SK-N-SH treated with all-trans-retinoic acid at 6 μM for 48 hours (cell line): ENCODE measurements around the gene FAM50A.

ENCODE experiments used
- CSDC2 ChIP-seq: fragments of 250-450 bp; sonication (Bioruptor Pico); IDR thresholded peaks from 2 replicates; pipeline ENCODE4 v1.5.0; 2020; ENCODE audit warnings: mild to moderate bottlenecking, moderate library complexity
- ZFP30 ChIP-seq: fragments of 450-650 bp; formaldehyde crosslinking; IDR thresholded peaks from 2 replicates; pipeline ENCODE4 v1.5.0; 2022; ENCODE audit warnings: mild to moderate bottlenecking, moderate library complexity
- ZNF565 ChIP-seq: fragments of 450-650 bp; formaldehyde crosslinking; conservative IDR thresholded peaks from 2 replicates; pipeline ENCODE4 v1.5.0; 2020; ENCODE audit warnings: low read depth, mild to moderate bottlenecking, moderate library complexity

DNA sequence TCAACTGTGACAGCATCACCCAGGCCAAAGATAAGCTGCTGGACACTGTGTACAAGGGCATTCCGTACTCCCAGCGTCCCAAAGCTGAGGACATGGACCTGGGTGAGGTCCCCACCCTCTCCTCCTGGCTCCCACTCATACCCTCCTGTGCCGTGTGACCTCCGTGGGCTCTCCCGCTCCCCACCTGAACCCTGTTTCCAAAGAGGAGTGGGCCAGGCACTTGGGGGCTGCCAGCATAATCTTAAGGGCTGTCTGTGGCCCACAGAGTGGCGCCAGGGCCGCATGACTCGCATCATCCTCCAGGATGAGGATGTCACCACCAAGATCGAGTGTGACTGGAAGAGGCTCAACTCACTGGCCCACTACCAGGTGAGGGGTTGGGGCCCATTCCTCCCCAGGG is 25.2 kb downstream of the FAM50A start:
- TF ChIP-seq CSDC2 (CRISPR knock-in tag) (no peak), ZNF565 (CRISPR knock-in tag) (no peak), ZFP30 (CRISPR knock-in tag) (no peak)
